ENCODE data around the gene LCE5A.
"Not testable (repeated sequence)": the region's sequence is repeated elsewhere in the genome, so short reads cannot be mapped to it uniquely, and the experiment has no call there.

LCE5A gene

DNA sequence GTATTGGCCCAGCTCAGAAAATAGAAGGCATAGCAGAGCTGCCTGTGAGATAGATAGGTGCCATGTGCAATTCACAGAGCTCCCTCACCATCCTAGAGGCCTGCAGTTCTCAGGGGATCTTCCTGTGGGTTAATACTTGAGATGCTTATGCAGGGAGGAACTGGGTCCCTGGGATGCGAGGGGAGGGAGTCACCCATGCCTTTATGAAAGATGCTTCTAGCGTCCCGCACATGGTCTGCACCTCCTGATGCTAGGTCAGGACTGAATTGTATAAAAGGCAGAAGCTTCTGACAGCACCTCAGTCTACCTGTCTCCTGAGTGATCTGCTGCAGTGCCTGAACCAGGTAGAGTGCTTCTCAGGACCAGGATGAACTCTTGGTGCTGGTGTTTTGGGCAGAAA is at the start of gene LCE5A:
Gene LCE5A, plus strand, starts transcription at position 301 of the 400 bp plus-strand sequence. CDS start 732 bp downstream, outside the sequence.
- DNase-seq = no peak

GRCh38 chr1:152461544-152461943 is 49.1 kb upstream of the LCE5A start:
- peak; percentile 62 for DNase-seq

- DNase-seq = no peak
Observed at GRCh38 chr1:152462636-152463035, 48.0 kb upstream of the LCE5A start.

DNA sequence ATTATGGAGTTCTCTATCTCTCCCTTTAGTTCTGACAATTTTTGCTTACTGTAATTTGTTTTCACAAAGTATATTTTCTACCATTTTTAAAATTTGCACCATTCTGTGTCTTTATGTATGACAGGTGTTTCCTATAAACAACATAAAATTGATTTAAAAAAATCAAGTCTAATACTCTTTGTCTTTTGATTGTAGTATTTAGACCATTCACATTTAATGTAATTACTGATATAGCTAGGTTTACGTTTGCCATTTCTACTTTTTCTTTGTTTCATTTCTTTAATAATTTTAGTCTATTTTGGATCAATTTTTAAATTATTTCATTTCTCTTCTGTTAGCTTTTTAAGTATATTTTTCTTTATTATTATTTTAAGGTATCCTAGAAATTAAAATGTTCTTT is 44.4 kb upstream of the LCE5A start:
- DNase-seq = no peak

GRCh38 chr1:152473887-152474537 is 36.6 kb upstream of the LCE5A start:
- no peak for DNase-seq

GRCh38 chr1:152479792-152480595 is 30.6 kb upstream of the LCE5A start:
- DNase-seq = peak; percentile 63

GRCh38 chr1:152481869-152482664 is 28.5 kb upstream of the LCE5A start:
- DNase-seq = no peak

DNA sequence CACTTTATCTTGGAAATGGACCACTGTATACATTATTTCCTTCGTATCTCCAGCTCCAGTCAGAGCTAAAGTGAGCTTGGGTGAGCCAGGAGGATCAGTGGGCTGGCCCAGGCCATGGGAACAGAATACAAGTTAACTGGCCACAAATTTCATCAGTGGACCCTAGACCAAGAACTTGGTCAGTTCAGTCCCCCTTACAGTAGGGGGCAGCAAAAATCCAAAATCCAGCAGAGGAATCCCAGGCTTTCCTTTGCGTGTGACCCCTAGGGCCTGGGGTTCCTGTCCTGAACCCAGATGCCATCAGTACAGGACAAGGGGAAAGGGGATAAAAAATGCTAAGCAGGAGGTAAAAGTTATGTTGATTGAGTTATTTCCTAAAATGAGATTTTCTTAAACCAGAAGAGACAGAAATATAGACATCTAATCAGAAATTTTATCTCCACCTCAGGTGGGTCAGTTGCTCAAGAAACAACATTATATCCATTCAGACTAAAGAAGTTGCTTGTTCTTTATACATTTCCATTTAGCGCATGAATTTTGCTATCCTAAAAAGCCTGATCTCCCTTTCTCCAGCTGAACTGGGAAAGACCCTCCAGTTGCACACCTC is 24.1 kb upstream of the LCE5A start:
- DNase-seq = no peak

DNA sequence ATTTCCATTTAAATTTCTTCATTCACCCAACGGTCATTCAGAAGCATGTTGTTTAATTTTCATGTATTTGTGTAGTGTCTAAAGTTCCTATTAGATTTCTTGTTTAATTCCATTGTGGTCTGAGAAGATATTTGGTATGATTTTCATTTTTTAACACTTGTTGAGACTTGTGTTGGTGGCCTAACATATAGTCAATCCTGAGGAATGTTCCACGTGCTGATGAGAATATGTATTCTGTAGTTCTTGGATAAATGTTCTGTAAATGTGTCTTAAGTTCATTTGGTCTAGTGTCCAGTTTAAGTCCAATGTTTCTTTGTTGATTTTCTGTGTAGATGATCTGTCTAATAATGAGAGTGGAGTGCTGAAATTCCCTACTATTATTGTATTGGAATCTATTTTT is 22.7 kb upstream of the LCE5A start:
- DNase-seq = no peak

DNA sequence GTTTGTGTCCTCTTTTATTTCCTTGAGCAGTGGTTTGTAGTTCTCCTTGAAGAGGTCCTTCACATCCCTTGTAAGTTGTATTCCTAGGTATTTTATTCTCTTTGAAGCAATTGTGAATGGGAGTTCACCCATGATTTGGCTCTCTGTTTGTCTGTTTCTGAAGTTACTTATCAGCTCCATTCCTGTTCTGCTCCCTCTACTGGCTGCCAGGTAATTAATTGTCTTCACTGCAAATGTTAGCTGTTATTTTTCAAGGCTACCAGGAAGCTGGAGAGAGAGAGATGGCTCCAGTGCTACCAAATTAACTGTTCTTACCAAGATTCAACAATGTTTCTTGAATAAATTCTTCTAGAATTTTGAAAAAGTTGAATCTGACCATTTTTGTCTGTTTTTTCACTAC is 19.1 kb upstream of the LCE5A start:
- DNase-seq = not testable (repeated sequence)

- DNase-seq = no peak
Observed at GRCh38 chr1:152495066-152495675, 15.4 kb upstream of the LCE5A start.

DNA sequence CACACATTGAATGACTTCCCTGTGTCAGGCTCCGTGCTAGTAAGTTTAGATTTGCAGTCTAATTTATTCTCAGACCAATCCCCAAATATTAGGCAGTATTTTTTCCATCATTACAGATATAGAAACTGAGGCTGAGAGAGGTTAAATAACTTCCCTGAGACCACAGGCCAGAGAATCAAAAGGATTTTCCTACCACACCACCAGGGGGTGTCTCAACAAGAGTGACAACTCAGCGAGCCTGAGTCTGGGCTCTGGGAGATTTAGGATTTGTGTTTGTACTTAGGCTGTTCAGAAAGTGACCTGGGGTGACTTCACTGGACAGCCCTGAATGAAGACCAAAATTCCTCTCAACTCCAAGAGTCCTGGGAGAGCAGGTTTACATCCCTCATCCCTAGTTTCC is 13.3 kb upstream of the LCE5A start:
- DNase-seq = no peak

DNA sequence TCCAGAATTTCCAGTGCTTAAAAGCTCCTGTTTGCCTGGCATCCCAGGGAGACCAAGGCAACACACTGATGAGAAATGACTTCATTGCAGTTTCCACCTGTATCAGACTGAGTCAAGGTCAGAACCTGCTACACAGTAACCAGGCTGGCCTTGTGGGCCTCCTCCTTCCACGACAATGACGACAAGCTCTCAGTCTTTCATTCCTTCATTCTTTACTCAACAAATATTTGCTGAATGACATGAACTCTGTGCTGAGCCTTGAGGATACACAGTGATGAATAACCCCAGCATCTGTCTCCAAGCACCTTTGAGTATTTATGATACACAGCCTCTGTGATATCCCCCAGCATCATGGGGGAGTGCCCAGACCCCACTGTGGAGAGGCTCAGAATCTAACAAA is 8.9 kb upstream of the LCE5A start:
- no peak for DNase-seq

DNA sequence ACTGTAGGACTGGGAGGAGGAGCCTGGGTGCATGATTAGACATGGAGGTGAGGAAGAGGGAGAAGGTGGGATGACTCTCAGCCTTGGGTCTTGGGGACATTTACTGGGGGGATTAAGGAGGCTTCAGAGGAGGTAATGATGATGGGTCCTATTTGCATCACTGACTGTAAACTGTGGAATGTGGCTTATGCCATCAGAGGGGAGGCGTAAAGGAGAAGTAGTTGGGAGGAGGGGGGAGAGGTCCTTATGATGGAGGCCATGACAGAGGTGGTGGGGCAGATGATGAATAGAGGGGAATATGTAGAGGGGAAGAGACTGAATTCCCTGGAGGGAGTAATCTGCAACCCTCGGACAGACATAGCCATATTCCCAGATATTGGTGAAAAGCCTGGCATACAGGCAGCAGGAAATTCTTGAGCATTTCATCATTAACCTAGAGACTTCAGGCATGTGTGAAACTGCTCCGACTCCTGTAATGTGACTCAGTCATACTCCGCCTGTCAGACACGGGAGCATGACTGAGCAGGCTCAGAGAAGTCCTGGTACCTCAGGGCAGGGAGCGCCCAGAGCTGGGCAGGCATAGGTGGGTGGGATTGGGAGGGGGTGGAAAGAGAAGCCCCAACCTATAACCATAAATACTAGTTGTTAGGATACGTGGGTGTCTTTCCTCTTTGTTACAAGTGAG is 8.0 kb upstream of the LCE5A start:
- no peak for DNase-seq

DNA sequence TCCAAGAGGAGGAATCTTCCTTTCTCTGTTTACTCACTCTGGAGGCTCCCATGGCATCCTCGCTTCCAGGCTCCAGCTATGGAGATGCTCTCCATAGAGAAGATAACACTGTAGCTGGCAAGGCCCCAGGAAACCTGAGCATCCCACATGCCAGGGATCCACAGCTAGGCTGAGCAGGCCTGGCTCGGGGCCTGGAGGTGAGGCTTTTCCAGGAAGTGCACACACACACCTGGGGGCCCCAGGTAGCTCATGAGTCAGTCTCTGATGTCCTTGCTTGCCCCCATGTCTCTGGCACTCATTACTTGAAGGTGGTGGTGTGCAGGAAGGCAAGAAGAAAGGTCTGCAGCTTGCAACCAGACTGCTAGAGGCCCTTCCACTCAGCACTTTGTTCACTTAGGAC is 5.5 kb upstream of the LCE5A start:
- DNase-seq = no peak

- no peak for DNase-seq
Observed at GRCh38 chr1:152506899-152507498, 3.6 kb upstream of the LCE5A start.

- DNase-seq = no peak
Observed at GRCh38 chr1:152511596-152511995, 993 bp downstream of the LCE5A start.

DNA sequence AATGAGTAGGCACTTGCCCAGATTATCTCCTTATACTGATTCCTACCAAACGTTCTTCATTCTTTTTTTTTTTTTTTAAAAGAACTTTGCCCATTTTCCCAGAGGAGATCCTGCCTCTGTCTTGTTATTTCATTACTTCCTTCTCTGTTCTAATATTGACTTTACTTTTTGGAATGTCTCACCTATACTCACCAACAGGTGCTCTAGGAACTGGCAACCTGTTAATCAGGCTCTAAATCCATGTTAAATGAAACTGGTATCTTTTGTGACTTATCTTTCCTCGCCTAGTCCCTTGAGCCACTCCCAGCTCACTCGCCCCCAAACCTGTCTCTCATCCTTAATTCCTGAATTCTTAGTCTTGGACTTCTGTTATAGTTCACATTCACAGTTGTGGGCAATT is 2.5 kb downstream of the LCE5A start:
- no peak for DNase-seq

DNA sequence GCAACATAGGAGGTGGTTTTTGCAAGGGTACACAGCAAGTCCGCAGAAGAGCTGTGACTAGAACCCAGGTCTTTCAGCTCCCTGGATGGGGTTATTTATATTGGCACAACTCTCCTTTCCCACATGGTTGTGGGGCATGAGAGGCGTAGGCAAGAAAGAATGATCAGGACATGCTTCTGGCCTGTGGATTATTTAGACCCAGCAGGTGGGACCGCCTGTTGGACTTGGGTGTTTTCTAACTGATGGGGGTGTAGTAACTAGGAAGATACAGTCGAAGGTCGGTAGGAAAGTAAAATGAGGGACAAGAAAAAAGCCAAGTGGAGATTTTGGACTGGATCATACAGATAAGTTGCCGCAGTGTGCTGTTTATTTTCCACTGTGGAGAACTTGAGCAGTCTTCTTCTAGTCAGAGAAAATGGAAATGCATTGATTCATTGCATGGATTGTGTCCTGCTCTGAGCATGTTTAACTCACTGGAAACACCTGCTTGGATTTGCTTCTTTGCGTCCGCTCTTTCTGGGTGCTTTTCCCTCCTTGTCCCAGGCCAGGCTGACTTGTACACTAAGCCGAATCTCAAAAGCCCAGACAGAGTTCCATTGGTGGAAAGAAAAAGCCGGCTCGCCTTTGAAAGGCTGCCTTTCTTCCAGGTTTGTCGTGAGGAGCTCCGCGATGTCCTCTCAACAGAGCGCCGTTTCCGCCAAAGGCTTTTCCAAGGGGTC is 4.3 kb downstream of the LCE5A start:
- no peak for DNase-seq

- DNase-seq = no peak
Observed at GRCh38 chr1:152515434-152515783, 4.8 kb downstream of the LCE5A start.

GRCh38 chr1:152516082-152516481 is 5.5 kb downstream of the LCE5A start:
- no peak for DNase-seq

Measured in activated CD4-positive, alpha-beta T cell treated with anti-CD3 and anti-CD28 coated beads, Interleukin-2, amount 50 U/mL, for 1 hour (primary cell).